ACHN (cell line): Measurements from ENCODE around the gene ZNFX1.
"Not testable (repeated sequence)": the region's sequence is repeated elsewhere in the genome, so short reads cannot be mapped to it uniquely, and the experiment has no call there.

Source experiments
- DNase-seq: peaks from one replicate; pipeline ENCODE4 v3.0.0-alpha.2; 2015
- in situ Hi-C: cut with HindIII; loops from 2 replicates; pipeline ENCODE4 v1.10.0; 2017; ENCODE audit warnings: low sequenced_read_pairs, low pct_ligation_motif_present, low pct_unique_long_range_greater_than_20kb

Gene ZNFX1

DNA sequence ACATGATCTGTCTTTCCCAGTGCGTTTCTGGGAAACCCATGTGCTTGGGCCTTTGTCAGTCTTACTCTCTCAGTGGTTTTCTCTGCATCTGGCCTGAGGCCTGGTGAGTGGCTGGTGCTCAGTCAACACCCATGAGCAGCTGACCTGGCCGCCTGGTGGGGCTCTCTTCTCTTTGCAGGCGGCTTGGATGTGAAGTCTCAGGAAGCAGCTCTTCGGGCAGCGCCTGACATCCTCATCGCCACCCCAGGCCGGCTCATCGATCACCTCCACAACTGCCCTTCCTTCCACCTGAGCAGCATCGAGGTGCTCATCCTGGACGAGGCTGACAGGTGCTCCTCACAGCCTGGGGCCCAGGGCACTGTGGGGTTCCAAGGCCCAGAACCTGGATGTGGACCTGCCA lies 47.8 kb downstream of the ZNFX1 start:
- DNase-seq, result no peak
- in situ Hi-C loops, result no loop called here

DNA sequence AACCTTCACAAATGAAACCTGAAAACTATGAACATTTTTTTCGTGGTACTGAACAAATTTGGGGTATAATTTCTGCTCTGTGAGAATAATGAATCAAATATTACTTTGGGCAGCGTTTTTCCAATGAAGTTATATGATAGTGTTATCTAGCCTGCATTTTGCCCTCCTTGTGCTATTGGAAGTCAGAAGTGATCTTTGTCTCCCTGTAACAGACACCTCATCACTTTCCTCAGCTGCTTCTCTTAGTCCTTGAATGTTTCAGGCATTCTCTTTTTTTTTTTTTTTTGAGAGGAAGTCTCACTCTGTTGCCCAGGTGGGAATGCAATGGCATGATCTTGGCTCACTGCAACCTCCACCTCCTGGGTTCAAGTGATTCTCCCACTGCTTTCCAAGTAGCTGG lies 48.5 kb downstream of the ZNFX1 start:
- in situ Hi-C loops, result no loop called here
- no peak for DNase-seq

DNA sequence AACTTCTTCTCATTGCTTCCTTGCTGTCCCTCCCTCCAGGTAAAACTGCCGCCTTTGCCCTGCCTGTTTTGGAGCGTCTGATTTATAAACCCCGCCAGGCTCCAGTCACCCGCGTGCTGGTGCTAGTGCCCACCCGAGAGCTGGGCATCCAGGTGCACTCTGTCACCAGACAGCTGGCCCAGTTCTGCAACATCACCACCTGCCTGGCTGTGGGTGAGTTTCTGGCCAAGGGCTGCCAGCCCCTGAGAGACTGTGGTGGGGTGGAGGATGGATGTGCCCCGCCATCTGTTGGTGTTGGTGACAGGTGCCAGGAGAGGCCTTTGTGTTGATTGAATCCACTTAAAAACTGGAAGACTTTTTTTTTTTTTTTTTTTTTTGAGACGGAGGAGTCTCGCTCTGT lies 49.2 kb downstream of the ZNFX1 start:
- in situ Hi-C loops, result no loop called here

DNA sequence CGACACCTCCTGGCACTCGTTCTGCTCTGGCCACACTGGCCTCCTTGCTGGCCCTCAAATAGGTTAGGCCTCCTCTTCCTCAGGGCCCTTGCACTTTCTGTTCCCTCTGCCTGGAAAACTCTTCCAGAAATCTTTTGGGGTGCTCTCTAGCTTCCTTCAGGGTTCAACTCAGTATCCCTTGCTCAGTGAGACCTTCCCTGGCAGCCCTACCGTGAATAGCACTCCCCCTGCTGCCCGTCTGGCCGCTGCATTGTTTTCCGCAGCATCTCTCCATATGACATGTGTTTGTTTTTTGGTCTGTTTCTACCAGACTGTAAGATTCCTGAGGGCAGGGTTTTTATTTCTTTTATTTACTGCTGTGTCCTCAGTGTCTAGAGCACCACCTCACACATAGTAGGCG lies 52.0 kb downstream of the ZNFX1 start:
- in situ Hi-C loops, result no loop called here
- DNase-seq, result no peak

More for the DNA sequence above, 49.2 kb downstream of the ZNFX1 start:
- DNase-seq, result no peak

DNA sequence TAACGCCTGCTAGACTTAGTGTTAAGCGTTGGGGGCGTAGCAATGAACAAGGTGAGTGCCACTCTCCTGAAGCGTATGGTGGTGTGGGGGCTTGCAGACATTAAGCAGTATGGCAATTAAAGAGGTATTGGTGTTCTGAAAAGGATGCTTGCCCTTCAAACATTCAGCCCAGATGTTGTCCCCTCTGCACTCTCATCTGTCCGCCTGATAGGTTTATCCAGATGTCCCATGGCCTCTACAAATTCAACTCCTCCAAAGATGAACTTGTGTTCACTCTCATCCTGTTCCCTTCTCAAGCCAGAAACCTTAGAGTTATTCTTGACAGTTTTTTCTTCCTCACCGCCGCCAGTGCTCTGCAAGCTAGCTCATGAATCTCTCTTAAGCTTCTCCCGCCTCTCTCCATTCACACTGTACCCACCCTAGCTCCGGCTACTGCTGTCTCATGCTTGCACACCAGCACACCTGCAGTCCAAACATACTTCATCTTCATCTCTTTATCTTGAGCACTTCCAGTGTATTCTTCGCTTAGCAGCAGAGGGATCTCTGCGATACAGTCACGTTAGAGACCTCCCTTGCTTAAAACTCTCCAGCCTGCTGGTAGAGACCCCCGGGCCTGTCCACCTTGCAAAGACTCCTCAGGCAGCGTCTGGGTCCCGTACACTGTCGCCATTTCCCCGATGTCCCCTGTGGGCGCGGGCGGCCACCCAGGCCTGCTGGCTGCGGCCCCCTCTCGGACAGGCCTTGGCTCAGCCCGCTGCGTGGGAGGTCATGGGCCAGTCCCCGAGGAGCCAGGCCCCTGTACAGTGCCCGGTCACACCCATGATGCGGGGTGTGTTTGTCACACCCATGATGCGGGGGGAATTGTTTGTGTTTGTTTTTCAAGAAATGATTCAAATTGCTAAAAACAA lies 57.7 kb downstream of the ZNFX1 start:
- DNase-seq, result no peak
- in situ Hi-C loops, result no loop called here

DNA sequence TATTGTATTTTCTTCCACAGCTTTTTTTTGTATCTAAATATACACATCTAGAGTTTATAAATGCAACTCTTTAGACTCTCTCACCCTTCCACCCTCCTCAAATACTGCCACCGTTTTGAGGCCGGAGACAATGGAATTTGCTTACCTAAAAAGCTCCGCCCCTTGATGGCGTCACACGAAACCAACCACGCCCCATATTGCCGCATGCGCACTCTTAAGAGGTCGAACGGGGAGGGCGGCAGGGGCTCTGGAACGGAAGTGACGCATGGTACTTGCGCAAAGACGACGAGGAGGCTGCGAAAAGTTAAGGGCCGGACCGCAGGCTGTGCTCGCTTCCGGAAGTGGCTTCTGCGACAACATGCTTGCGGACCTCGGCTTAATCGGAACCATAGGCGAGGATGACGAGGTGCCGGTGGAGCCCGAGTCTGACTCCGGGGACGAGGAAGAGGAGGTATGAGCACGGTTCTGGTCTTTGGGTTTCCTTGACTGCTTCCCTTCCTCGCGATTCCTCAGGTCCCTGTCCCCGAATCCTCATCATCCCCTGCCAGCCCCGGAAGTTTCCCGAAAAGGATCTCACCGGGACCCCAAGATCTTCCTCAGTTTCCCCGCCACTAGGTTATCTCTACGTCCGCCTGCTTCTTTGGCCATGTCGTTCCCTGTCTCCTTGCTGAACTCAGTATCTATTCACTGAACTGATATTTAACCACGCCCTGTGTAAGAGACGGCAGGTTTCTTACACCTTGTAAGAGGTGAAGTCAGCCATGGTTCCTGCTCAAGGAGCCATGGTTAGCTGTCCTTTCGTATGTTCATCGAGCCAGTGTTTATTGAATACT lies 58.5 kb downstream of the ZNFX1 start, which contains the start of gene DDX27:
DDX27 (plus strand) TSS at position 326 of the 833 bp plus-strand sequence; CDS start at position 359, 33 bp downstream.
- in situ Hi-C loops, result no loop called here
- peak; percentile 96 for DNase-seq

DNA sequence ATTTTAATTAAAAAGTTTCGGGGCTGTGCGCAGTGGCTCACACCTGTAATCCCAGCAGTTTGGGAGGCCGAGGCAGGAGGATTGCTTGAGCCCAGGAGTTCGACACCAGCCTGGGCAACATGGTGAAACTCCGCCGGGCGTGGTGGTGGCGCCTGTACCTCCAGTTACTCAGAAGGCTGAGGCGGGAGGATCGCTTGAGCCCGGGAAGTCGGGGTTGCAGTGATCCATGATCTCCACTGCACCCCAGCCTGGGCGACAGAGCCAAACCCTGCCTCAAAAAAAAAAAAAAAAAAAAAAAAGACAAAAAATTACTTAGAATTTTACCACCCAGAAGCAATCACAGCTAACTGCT lies 59.1 kb downstream of the ZNFX1 start:
- DNase-seq, in situ Hi-C loops: not testable (repeated sequence)

DNA sequence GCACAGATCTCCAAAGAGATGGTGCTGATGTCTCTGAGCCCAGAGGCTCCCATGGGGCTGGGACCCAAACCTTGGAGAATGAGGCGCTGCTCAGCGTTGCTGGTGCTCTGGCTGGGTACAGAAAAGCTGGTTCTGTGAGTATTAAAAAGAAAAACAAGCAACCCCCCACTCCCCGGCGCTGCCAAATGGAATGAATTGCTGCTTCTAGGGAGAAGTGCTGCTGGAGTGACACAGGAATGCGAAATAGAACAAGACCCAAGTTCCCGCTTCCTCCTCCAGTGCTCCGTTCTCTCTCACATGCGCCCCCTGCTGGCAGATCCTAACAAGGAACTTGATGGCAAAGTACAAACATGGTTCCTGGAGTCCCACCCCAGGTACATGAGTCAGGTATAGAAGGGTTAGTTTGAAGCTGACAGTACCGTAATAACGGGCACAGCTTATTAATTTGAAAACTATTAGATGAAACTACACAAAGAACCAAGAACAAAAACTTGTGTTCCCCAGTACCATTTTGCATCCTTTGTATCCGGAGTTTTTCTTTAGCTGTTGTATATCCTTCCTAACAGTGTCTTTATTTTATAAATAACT lies 60.8 kb downstream of the ZNFX1 start:
- in situ Hi-C loops, result no loop called here
- peak; percentile 87 for DNase-seq

DNA sequence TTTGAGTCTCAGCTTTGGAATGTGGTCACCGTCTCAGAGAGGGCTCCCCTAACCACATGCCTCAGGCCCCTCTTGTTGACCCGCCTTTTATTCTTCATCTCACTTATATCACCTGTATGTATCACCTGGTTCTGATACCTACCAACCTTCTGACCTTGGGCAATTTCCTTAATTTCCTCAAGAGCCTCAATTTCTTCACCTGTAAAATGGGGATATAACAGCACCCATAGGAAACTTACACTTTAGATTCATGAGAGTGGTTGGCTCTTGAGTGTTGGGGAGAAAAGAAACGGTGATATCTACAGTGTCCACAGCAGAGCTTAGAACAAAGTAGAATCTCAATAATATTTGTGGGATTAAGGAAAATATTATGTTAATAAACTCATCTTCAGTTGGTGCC lies 62.6 kb downstream of the ZNFX1 start:
- in situ Hi-C loops, result no loop called here

DNA sequence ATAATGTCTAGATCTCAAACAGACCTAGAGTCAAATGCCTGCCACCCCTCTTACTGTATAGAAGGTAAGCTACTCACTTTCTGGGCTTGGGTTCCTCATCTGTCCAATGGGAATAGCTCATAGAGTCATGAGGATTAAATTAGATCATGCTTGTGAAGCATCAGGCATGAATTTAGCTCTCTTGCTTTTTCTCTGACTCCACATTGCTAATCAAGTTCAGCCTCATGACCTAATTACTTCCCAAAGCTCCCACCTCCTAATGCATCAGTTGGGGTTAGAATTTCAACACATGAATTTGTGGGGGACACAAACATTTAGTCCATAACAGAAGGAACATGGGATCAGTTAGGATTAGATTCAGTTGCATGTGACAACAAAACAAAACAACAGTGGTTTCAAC lies 63.3 kb downstream of the ZNFX1 start:
- DNase-seq, result no peak

More for the DNA sequence above, 62.6 kb downstream of the ZNFX1 start:
- no peak for DNase-seq

DNA sequence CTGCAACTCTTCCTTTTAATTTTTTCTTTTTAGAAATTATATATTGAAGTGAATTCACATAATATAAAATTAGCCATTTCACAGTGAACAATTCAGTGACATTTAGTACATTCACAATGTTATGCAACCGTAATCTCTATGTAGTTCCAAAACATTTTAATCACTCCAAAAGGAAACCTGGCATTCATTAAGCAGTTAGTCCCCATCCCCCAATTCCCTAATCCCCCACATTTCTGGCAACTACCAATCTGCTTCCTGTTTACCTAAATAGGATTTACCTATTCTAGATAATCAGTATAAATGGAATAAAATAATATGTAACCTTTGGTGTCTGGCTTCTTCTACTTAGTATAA lies 67.1 kb downstream of the ZNFX1 start:
- in situ Hi-C loops, result no loop called here
- no peak for DNase-seq

More for the DNA sequence above, 63.3 kb downstream of the ZNFX1 start:
- in situ Hi-C loops, result no loop called here

DNA sequence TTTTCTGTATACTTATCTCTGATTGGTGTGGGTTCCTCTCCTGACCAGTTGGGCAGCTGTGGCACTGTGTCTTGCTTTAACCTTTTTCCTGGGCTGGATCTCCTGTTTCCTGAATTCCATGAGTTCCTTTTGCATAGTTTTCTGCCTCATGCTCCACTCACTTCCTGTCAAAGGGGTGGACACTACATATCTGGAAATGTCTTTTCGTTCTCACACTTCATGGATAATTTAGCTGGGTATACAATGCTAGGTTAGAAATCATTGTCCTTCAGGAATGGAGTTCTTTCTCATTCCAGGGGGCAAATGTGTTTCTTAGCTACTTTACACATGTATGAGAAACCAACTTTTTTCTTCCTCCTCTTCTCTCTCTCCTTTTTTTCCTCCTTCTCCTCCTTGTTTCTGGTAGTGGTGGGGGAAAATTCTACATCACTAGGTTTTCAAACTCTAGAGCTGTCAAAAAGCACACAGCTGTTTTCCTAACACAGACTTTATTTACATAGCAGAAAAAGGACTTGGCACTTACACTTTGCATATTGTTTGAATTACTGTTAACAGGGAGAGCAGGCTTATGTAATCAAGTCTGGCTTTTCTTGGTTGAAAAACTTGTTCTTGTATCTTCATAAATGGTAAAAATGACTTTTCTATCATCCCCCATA lies 67.6 kb downstream of the ZNFX1 start:
- DNase-seq, result no peak
- in situ Hi-C loops, result no loop called here

DNA sequence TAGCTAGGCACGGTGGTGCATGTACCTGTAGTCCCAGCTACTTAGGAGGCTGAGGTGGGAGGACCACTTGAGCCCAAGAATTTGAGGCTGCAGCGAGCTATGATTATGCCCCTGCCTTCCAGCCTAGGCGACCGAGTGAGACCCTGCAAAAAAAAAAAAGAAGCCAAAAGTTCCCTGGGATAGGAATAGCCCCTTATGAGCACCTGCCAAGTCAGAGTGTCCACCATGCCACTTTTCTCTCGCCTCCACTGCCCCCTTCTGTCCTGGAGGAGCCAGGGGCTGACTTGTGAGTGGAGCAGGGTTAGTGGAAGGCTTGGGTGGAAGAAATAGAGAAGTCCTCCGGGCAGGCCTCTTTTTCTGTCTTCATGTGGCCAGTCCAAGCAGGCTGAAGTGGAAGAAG lies 70.8 kb downstream of the ZNFX1 start:
- in situ Hi-C loops, result no loop called here
- no peak for DNase-seq

DNA sequence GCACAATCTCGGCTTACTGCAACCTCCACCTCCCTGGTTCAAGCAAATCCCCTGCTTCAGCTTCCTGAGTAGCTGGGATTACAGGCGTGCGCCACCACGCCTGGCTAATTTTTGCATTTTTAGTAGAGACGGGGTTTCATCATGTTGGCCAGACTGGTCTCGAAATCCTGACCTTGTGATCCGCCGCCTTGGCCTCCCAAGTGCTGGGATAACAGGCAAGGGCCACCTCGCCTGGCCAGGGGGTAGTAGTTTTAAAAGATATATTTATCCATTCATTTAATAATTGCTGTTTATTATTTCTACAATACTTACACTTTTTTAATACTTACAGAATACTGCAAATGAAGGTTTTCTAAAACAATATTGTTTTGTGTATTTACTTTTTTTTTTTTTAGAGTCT lies 74.1 kb downstream of the ZNFX1 start:
- in situ Hi-C loops, result no loop called here
- DNase-seq, result no peak

DNA sequence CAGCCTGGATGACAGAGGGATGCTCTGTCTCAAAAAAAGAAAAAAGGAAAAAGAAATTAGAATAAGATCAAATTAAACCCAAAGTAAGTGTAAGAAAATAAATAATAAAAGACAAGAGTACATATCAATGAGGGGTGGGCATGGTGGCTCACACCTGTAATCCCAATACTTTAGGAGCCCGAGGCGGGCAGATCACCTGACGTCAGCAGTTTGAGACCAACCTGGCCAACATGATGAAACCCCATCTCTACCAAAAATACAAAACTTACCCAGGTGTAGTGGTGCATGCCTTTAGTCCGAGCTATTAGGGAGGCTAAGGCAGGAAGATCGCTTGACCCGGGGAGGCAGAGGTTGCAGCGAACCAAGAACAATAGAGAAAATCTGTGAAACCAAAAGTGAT lies 74.8 kb downstream of the ZNFX1 start:
- in situ Hi-C loops, result no loop called here
- DNase-seq, result no peak

DNA sequence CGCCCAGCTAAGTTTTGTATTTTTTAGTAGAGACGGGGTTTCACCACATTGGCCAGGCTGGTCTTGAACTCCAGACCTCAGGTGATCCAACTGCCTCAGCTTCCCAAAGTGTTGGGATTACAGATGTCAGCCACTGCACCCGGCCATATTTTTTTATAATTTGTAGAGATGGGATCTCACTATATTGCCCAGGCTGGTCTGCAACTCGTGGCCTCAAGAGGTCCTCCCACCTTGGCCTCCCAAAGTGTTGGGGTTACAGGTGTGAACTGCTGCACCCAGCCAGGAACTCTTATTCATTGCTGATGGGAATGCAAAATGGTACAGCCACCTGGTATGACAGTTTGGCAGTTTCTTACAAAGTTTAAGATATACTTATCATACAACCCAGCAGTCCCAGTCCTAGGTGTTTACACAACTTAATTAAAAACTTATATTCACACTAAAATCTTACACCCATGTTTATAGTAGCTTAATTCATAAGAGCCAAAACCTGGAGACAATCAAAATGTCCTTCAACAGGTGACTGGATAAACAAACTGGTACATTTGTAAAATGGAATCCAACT lies 78.0 kb downstream of the ZNFX1 start:
- DNase-seq, result no peak
- in situ Hi-C loops, result no loop called here

DNA sequence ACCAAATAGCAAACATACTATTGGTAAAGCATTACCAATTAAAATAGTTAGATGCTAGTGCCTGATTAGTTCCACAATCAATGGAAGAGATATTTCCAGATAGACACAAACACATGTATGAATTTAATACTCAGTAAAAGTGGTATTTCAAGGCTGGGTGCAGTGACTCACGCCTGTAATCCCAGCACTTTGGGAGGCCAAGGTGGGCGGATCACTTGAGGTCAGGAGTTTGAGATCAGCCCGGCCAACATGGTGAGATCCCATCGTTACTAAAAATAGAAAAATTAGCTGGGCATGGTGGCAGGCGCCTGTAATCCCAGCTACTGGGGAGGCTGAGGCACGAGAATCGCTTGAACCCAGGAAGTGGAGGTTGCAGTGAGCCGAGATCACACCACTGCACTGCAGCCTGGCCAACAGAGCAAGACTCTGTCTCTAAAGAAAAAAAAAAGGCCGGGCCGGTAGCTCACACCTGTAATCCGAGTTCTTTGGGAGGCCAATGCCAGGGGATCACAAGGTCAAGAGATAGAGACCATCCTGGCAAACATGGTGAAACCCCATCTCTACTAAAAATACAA lies 84.8 kb downstream of the ZNFX1 start:
- DNase-seq, in situ Hi-C loops: not testable (repeated sequence)
